K562 (cell line): Measurements from ENCODE around the gene RSPH9. TPM values are rescaled to one million over a fixed set of nuclear protein-coding genes. Genes with fewer than 3 reads are reported as not detected.

Experiments
- ATAC-seq: fragments of 200-7000 bp; cut with Tn5 transposase; 3 replicates; pipeline ENCODE4 v1.9.1; 2020; ENCODE audit warnings: moderate library complexity
- BruUV-seq: library from RNA; stranded (reverse); fragments of 400-500 nt; replicated peaks from 2 replicates; lab custom pipeline; 2021; lab: Mats Ljungman, UMichigan
- CTCF ChIA-PET: fragments of 300-600 bp; formaldehyde crosslinking; extraction: SDS; loops from one replicate; lab custom pipeline; 2021; ENCODE audit warnings: low intra/inter-chr PET ratio; lab: Yijun Ruan, JAX
- POLR2A ChIA-PET: fragments of 300-600, 350-650 bp; sonication (Branson Sonifier 250); formaldehyde crosslinking; extraction: SDS; loops from one replicate; lab custom pipeline; 2021; ENCODE audit warnings: antibody characterized with exemption, inconsistent platforms; lab: Yijun Ruan, JAX
- DNase-seq, 4 experiments: peaks; one replicate each; pipeline versions ENCODE4 v3.0.0 to v3.0.0-alpha.2; 2011 to 2018; ENCODE audit warnings: low spot score in 3 of 4, mixed read lengths in 3 of 4; ENCODE audit errors: extremely low read depth in 1 of 4
- FAIRE-seq: peaks from 2 replicates; lab custom pipeline; 2011; peaks lifted over from hg19 to GRCh38; lab: Jason Lieb, UNC
- H2AFZ ChIP-seq: 2 replicates; pipeline ENCODE4 v1.6.0; 2011; ENCODE audit warnings: low read depth, low read length, control low read depth, inconsistent platforms
- H3K27ac ChIP-seq: fragments of 200-600 bp; 3 replicates; pipeline ENCODE4 v1.8.0; 2011; ENCODE audit warnings: low read depth, mild to moderate bottlenecking, control low read depth, inconsistent platforms, low read length, moderate library complexity, mixed read lengths; ENCODE audit errors: extremely low read depth
- H3K27me3 ChIP-seq, 2 experiments: fragments of 300-600 bp in 1 of 2; 2 replicates in 1 of 2; 3 replicates in 1 of 2; pipeline versions ENCODE4 v1.6.0 to v1.8.0; 2011; ENCODE audit warnings: inconsistent platforms in 2 of 2, low read length in 2 of 2, mild to moderate bottlenecking in 1 of 2, mixed read lengths in 1 of 2, moderate library complexity in 1 of 2; ENCODE audit not compliant: control insufficient read depth in 2 of 2, insufficient read depth in 2 of 2
- H3K36me3 ChIP-seq: fragments of 300-600 bp; 3 replicates; pipeline ENCODE4 v1.8.0; 2011; ENCODE audit warnings: mild to moderate bottlenecking, low read length, inconsistent platforms; ENCODE audit not compliant: control insufficient read depth, insufficient read depth
- H3K4me1 ChIP-seq, 2 experiments: fragments of 200-600 bp in 1 of 2; replicated peaks in 1 of 2; 2 replicates in 1 of 2; 3 replicates in 1 of 2; pipeline versions ENCODE4 v1.5.1 to v1.8.0; 2011; ENCODE audit warnings: inconsistent platforms in 2 of 2, low read length in 2 of 2, mild to moderate bottlenecking in 1 of 2, mixed read lengths in 1 of 2, moderate library complexity in 1 of 2; ENCODE audit not compliant: control insufficient read depth in 2 of 2, insufficient read depth in 2 of 2
- H3K4me2 ChIP-seq: 2 replicates; pipeline ENCODE4 v1.6.1; 2011; ENCODE audit warnings: low read length, control low read depth, inconsistent platforms, mixed read lengths; ENCODE audit not compliant: insufficient read depth
- H3K4me3 ChIP-seq: fragments of 200-600 bp; sonication (generic), shearing (Covaris generic); 2 replicates; pipeline ENCODE4 v1.5.1; 2016; ENCODE audit warnings: control low read depth, inconsistent platforms
- H3K79me2 ChIP-seq: fragments of 200-600 bp; 3 replicates; pipeline ENCODE4 v1.8.0; 2011; ENCODE audit warnings: low read length, inconsistent platforms; ENCODE audit not compliant: control insufficient read depth, insufficient read depth
- H3K9ac ChIP-seq, 2 experiments: 2 replicates each; pipeline versions ENCODE4 v1.6.0 to v1.6.1; 2011; ENCODE audit warnings: low read depth in 2 of 2, low read length in 2 of 2, control low read depth in 1 of 2, inconsistent platforms in 1 of 2, mild to moderate bottlenecking in 1 of 2, mixed read lengths in 1 of 2; ENCODE audit not compliant: insufficient read depth in 1 of 2
- H3K9me1 ChIP-seq: one replicate; pipeline ENCODE4 v1.6.0; 2011; ENCODE audit warnings: inconsistent platforms, mild to moderate bottlenecking, low read length, moderate library complexity; ENCODE audit not compliant: control insufficient read depth, insufficient read depth
- H3K9me3 ChIP-seq: replicated peaks from 2 replicates; pipeline ENCODE4 v1.5.1; 2011; ENCODE audit warnings: low read depth, low read length, inconsistent platforms; ENCODE audit not compliant: control insufficient read depth, insufficient read depth
- H4K20me1 ChIP-seq: replicated peaks from 2 replicates; pipeline ENCODE4 v1.6.1; 2011; ENCODE audit warnings: low read length, inconsistent platforms, mixed read lengths; ENCODE audit not compliant: control insufficient read depth, insufficient read depth
- ADNP ChIP-seq: fragments of 200-800 bp; sonication (Bioruptor generic); IDR thresholded peaks from 2 replicates; pipeline ENCODE4 v1.6.1; 2016; ENCODE audit warnings: missing genetic modification characterization, missing compliant biosample characterization
- EGR1 ChIP-seq: fragments of 450-650 bp; conservative IDR thresholded peaks from 2 replicates; pipeline ENCODE4 v1.6.1; 2017; ENCODE audit warnings: mild to moderate bottlenecking
- ESRRA ChIP-seq: fragments of 450-650 bp; IDR thresholded peaks from 2 replicates; pipeline ENCODE4 v1.6.1; 2014; ENCODE audit warnings: low read depth, mild to moderate bottlenecking, moderate library complexity, borderline replicate concordance
- HDAC8 ChIP-seq: fragments of 450-650 bp; IDR thresholded peaks from 2 replicates; pipeline ENCODE4 v1.6.1; 2016; ENCODE audit warnings: mild to moderate bottlenecking, missing genetic modification characterization, moderate library complexity, missing compliant biosample characterization
- NCOR1 ChIP-seq: fragments of 450-650 bp; IDR thresholded peaks from 2 replicates; pipeline ENCODE4 v1.6.1; 2016; ENCODE audit warnings: mild to moderate bottlenecking, moderate library complexity
- SPI1 ChIP-seq: IDR thresholded peaks from 2 replicates; pipeline ENCODE4 v1.6.1; 2011; ENCODE audit warnings: low read depth, low read length, control low read depth, borderline replicate concordance
- WGBS: fragments of 100-300 bp; shearing (Covaris generic); methylation state at CpG from one replicate; pipeline ENCODE4 v1.1.6; 2016; ENCODE audit warnings: low coverage, mixed read lengths; ENCODE audit not compliant: insufficient coverage; ENCODE audit errors: missing lambda C conversion rate; 5-methylcytosine and 5-hydroxymethylcytosine counted together
- in situ Hi-C: fragments of 300-500 bp; cut with MboI; formaldehyde crosslinking; loops from 4 replicates; pipeline ENCODE4 v1.15.0; 2018; ENCODE audit warnings: inconsistent platforms, mixed read lengths
- intact Hi-C: fragments of 100-400 bp; cut with micrococcal nuclease; formaldehyde crosslinking; loops from 2 replicates; pipeline ENCODE4 v1.14.2; 2022
- polyA plus RNA-seq, 8 experiments: library from polyadenylated mRNA; depleted of rRNA in 4 of 8; stranded (reverse) in 5 of 8; unstranded in 3 of 8; fragments of >200 nt; fragmentation: Nextera tagmentation in 2 of 8; fragmentation: Illumina TruSeq in 1 of 8; extraction: Ambion mirVana in 2 of 8; extraction: Trizol in 1 of 8; gene quantifications; 2 replicates each; pipeline versions ENCODE4 v1.2.1 to v1.2.3, GENCODE V29; 2011 to 2014; ENCODE audit warnings: inconsistent platforms in 1 of 8, missing spikeins in 1 of 8
- total RNA-seq, 7 experiments: library from RNA; depleted of rRNA in 6 of 7; stranded (reverse); fragments of >200 nt in 6 of 7; fragmentation: Illumina TruSeq in 2 of 7; extraction: Trizol in 2 of 7; gene quantifications; 2 replicates each; pipeline versions ENCODE4 v1.2.1 to v1.2.3, GENCODE V29; 2011 to 2021; ENCODE audit warnings: low replicate concordance in 1 of 7
- TF ChIP-seq, protein P1 (sequence below): sonication (generic); formaldehyde crosslinking; IDR thresholded peaks from 2 replicates; pipeline ENCODE4 v1.8.1; 2023; ENCODE audit warnings: mild to moderate bottlenecking, missing genetic modification reagents
- TF ChIP-seq, protein P2 (sequence below): sonication (generic); formaldehyde crosslinking; IDR thresholded peaks from 2 replicates; pipeline ENCODE4 v1.8.1; 2023; ENCODE audit warnings: mild to moderate bottlenecking, missing genetic modification reagents

The RSPH9 gene
- total and polyA plus RNA-seq, 9 of the 15 experiments (the other 6 are each of a cell fraction or from before 2014, with no cell fraction given), result 0.05 to 0.60 (median 0.39) TPM; not detected in 6

DNA sequence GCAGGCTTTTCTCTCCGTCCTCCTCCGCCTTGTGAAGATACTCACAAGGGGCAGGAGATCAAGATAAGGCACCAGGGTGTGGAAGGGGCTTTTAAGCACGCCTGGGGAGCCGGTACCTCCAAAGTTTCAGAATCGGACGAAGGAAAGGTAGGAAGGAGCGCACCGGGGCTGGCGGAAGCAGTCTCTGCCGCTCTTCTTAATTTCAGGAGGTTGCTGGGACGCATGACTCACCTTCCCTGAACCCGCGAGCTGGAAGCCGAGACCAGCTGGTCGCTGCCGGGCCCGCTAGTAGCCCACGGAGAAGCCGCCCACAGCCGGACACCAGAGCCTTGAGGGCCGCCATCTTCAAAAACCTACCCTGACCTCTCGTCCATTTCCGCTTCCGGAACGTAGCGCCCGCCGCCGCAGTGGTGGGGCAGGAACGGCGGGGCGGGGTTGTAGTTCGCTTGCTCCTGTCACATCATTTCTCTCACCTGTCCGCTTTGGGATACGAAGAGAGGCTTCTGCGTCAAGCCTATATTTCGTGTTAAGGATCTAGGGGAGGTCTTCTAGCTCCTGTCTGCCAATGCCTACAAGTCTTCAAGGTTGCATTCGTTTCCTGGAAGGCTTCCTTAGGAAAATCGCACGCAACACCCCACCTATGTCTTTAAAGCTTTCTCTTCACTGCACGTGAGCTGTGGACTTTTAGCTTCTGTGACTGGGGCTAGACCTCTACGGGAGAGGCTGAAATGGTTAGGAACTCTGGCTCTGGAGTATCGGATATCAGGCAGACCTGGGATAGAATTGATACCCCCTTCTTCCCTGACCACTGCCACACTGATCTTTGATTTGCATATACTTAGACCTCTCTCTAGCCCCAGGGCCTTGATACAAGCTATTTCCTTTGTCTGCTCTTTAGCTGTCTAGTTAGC, 42.9 kb downstream of the RSPH9 start, which contains the start of gene MRPS18A (continued):
- peak; percentile 46; the same call in 1 of the 2 replicates for TF ChIP-seq HDAC8 (tag)
- peak; percentile 72 for TF ChIP-seq EGR1
- no peak for TF ChIP-seq ADNP
- TF ChIP-seq SPI1, result peak; percentile 61; the same call in 1 of the 2 replicates
- no peak for TF ChIP-seq NCOR1
- TF ChIP-seq, protein P1, sequence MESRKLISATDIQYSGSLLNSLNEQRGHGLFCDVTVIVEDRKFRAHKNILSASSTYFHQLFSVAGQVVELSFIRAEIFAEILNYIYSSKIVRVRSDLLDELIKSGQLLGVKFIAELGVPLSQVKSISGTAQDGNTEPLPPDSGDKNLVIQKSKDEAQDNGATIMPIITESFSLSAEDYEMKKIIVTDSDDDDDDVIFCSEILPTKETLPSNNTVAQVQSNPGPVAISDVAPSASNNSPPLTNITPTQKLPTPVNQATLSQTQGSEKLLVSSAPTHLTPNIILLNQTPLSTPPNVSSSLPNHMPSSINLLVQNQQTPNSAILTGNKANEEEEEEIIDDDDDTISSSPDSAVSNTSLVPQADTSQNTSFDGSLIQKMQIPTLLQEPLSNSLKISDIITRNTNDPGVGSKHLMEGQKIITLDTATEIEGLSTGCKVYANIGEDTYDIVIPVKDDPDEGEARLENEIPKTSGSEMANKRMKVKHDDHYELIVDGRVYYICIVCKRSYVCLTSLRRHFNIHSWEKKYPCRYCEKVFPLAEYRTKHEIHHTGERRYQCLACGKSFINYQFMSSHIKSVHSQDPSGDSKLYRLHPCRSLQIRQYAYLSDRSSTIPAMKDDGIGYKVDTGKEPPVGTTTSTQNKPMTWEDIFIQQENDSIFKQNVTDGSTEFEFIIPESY (CRISPR knock-in tag), result no peak

DNA sequence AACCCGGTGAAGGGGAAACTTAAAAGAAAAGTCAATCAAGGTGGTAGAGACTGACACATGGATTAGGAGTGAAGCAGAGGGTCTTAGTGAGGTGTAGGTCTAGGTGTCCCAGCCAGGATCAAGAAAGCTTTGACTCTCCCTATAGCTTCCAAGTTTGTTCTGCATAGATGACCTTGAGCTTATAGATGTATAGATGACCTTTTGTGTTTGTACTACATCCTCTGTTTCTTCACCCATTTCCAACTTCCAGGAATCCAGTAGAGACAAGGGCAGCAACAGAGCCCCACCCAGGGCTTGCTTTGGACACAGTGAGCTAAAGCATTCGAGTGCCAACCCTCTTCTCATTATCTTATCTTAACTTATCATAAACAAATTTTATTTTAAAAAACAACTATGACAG, 44.6 kb downstream of the RSPH9 start:
- ATAC-seq (no peak), DNase-seq (no peak), FAIRE-seq (no peak)
- Histone ChIP-seq H3K27ac (no peak overlapping the region), H3K27me3 (no peaks in the 10 kb centered on the region), H3K4me1 (peaks cover 4 to 11% of the 10 kb centered on the region in 2 experiments; a peak in 2 of 5 replicates), H3K79me2 (peaks cover 39% of the 10 kb centered on the region), H3K36me3 (peaks cover 17% of the 10 kb centered on the region; the same call in 1 of the 3 replicates), H4K20me1 (no peaks in the 10 kb centered on the region), H3K9me1 (no peaks in the 10 kb centered on the region), H3K9ac (no peak overlapping the region), H3K4me3 (no peak overlapping the region), H3K4me2 (no peak overlapping the region), H2AFZ (no peak overlapping the region), H3K9me3 (no peaks in the 10 kb centered on the region)
- ChIA-PET POLR2A (interaction anchor here (0.5 to 3.0 kb wide), 8 partner anchors 11 to 536 kb away, joined by 3 to 12 read pairs (median 4); no protein-coding TSS in a partner anchor), CTCF (no interaction called here)
- no TSS peak for BruUV-seq
- intact Hi-C loops (no loop called here), in situ Hi-C loops (no loop called here)
- WGBS, result 17% methylated on average over 2 of the region's 2 CpGs
- TF ChIP-seq, protein P2, sequence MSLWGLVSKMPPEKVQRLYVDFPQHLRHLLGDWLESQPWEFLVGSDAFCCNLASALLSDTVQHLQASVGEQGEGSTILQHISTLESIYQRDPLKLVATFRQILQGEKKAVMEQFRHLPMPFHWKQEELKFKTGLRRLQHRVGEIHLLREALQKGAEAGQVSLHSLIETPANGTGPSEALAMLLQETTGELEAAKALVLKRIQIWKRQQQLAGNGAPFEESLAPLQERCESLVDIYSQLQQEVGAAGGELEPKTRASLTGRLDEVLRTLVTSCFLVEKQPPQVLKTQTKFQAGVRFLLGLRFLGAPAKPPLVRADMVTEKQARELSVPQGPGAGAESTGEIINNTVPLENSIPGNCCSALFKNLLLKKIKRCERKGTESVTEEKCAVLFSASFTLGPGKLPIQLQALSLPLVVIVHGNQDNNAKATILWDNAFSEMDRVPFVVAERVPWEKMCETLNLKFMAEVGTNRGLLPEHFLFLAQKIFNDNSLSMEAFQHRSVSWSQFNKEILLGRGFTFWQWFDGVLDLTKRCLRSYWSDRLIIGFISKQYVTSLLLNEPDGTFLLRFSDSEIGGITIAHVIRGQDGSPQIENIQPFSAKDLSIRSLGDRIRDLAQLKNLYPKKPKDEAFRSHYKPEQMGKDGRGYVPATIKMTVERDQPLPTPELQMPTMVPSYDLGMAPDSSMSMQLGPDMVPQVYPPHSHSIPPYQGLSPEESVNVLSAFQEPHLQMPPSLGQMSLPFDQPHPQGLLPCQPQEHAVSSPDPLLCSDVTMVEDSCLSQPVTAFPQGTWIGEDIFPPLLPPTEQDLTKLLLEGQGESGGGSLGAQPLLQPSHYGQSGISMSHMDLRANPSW (CRISPR knock-in tag), result no peak
- peak; percentile 58; the same call in 1 of the 2 replicates for TF ChIP-seq ESRRA
